Measurements from ENCODE around the gene PSME1. TPM values are rescaled to one million over a fixed set of nuclear protein-coding genes. Genes with fewer than 3 reads are reported as not detected.

Gene PSME1
- total and polyA plus RNA-seq, 2 of the 13 experiments (the other 11 are each of a cell fraction or from before 2014, with no cell fraction given): 159 to 608 TPM

DNA sequence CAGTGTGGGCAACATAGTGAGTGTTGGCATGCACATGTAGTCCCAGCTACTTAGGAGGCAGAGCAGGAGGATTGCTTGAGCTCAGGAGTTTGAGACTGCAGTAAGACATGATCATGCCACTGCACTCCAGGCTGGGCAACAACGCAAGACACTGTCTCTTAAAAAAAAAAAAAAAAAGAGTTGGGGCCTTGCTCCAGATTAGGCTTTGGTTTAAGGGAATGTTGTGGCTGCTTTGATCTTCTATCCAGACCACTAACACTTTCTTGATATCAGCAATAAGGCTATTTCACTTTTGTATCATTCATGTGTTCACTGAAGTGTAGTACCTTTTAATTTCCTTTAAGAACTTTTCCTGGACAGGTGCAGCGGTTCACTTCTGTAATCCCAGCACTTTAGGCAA lies 8.3 kb upstream of the PSME1 start (continued):
- TF ChIP-seq, protein P1, sequence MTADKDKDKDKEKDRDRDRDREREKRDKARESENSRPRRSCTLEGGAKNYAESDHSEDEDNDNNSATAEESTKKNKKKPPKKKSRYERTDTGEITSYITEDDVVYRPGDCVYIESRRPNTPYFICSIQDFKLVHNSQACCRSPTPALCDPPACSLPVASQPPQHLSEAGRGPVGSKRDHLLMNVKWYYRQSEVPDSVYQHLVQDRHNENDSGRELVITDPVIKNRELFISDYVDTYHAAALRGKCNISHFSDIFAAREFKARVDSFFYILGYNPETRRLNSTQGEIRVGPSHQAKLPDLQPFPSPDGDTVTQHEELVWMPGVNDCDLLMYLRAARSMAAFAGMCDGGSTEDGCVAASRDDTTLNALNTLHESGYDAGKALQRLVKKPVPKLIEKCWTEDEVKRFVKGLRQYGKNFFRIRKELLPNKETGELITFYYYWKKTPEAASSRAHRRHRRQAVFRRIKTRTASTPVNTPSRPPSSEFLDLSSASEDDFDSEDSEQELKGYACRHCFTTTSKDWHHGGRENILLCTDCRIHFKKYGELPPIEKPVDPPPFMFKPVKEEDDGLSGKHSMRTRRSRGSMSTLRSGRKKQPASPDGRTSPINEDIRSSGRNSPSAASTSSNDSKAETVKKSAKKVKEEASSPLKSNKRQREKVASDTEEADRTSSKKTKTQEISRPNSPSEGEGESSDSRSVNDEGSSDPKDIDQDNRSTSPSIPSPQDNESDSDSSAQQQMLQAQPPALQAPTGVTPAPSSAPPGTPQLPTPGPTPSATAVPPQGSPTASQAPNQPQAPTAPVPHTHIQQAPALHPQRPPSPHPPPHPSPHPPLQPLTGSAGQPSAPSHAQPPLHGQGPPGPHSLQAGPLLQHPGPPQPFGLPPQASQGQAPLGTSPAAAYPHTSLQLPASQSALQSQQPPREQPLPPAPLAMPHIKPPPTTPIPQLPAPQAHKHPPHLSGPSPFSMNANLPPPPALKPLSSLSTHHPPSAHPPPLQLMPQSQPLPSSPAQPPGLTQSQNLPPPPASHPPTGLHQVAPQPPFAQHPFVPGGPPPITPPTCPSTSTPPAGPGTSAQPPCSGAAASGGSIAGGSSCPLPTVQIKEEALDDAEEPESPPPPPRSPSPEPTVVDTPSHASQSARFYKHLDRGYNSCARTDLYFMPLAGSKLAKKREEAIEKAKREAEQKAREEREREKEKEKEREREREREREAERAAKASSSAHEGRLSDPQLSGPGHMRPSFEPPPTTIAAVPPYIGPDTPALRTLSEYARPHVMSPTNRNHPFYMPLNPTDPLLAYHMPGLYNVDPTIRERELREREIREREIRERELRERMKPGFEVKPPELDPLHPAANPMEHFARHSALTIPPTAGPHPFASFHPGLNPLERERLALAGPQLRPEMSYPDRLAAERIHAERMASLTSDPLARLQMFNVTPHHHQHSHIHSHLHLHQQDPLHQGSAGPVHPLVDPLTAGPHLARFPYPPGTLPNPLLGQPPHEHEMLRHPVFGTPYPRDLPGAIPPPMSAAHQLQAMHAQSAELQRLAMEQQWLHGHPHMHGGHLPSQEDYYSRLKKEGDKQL (CRISPR knock-in tag; IDR thresholded peaks at IDR 0.05; ENCODE audit: low read depth): no peak
- TF ChIP-seq, protein P2, sequence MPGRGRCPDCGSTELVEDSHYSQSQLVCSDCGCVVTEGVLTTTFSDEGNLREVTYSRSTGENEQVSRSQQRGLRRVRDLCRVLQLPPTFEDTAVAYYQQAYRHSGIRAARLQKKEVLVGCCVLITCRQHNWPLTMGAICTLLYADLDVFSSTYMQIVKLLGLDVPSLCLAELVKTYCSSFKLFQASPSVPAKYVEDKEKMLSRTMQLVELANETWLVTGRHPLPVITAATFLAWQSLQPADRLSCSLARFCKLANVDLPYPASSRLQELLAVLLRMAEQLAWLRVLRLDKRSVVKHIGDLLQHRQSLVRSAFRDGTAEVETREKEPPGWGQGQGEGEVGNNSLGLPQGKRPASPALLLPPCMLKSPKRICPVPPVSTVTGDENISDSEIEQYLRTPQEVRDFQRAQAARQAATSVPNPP (CRISPR knock-in tag; IDR thresholded peaks at IDR 0.05): 0 out of 2 replicates have a peak, but pooled peaks have one; percentile 21
- TF ChIP-seq ZSCAN12 (CRISPR knock-in tag; IDR thresholded peaks at IDR 0.05): no peak
- no peak for TF ChIP-seq ZNF335 (CRISPR knock-in tag; IDR thresholded peaks at IDR 0.05)
- TF ChIP-seq, protein P3, sequence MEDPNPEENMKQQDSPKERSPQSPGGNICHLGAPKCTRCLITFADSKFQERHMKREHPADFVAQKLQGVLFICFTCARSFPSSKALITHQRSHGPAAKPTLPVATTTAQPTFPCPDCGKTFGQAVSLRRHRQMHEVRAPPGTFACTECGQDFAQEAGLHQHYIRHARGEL (CRISPR knock-in tag; IDR thresholded peaks at IDR 0.05): no peak
- no peak for TF ChIP-seq ZC3H13 (CRISPR knock-in tag; IDR thresholded peaks at IDR 0.05)
- no peak for TF ChIP-seq ZNF570 (CRISPR knock-in tag; IDR thresholded peaks at IDR 0.05; ENCODE audit: borderline replicate concordance)
- 0 out of 2 replicates have a peak, but pooled peaks have one; percentile 26 for TF ChIP-seq MEF2D (CRISPR knock-in tag; IDR thresholded peaks at IDR 0.05)
- TF ChIP-seq ARID2 (CRISPR knock-in tag; IDR thresholded peaks at IDR 0.05; ENCODE audit: borderline replicate concordance): 0 out of 2 replicates have a peak, but pooled peaks have one; percentile 23
- no peak for TF ChIP-seq ZNF441 (CRISPR knock-in tag; IDR thresholded peaks at IDR 0.05; ENCODE audit: borderline replicate concordance)
- no peak for TF ChIP-seq HOXA3 (CRISPR knock-in tag; IDR thresholded peaks at IDR 0.05)

Data from HepG2 (cell line).